Uterus (tissue), 4 donors: ENCODE measurements around the gene FOXE3. TPM values are rescaled to one million over a fixed set of nuclear protein-coding genes. Genes with fewer than 3 reads are reported as not detected.

Experiments used
- DNase-seq, 2 donors: peaks; one replicate each; pipeline ENCODE4 v3.0.0-alpha.2; 2019 to 2020
- H3K27ac ChIP-seq, 2 donors: fragments of 200-600 bp; sonication (generic); 1 replicate in 1 of 2; 2 replicates in 1 of 2; pipeline ENCODE4 v1.5.1; 2016 to 2018
- H3K27me3 ChIP-seq, 2 donors: fragments of 200-600 bp; sonication (generic); one replicate each; pipeline ENCODE4 v1.5.1; 2018 to 2019; ENCODE audit warnings: control low read depth in 1 of 2
- H3K36me3 ChIP-seq, 2 donors: fragments of 200-600 bp; sonication (generic); one replicate each; pipeline ENCODE4 v1.5.1; 2019; ENCODE audit warnings: control low read depth in 1 of 2
- H3K4me1 ChIP-seq, 2 donors: fragments of 200-600 bp; sonication (generic); one replicate each; pipeline ENCODE4 v1.5.1; 2018 to 2019; ENCODE audit warnings: control low read depth in 1 of 2
- H3K4me3 ChIP-seq, 2 donors: fragments of 200-600 bp; sonication (generic); 1 replicate in 1 of 2; 2 replicates in 1 of 2; pipeline ENCODE4 v1.5.1; 2018 to 2019; ENCODE audit warnings: mild to moderate bottlenecking in 1 of 2
- H3K9me3 ChIP-seq, 2 donors: fragments of 200-600 bp; sonication (generic); one replicate each; pipeline ENCODE4 v1.5.1; 2019; ENCODE audit warnings: control low read depth in 1 of 2
- CTCF ChIP-seq, 4 experiments: fragments of 200-600 bp in 2 of 4; fragments of 450-650 bp in 2 of 4; sonication (generic) in 2 of 4; IDR thresholded peaks; one replicate each; pipeline ENCODE4 v1.5.1; 2016 to 2019; ENCODE audit warnings: antibody characterized with exemption in 4 of 4, mild to moderate bottlenecking in 2 of 4, moderate library complexity in 1 of 4
- POLR2A ChIP-seq, 2 donors: fragments of 450-650 bp; IDR thresholded peaks; one replicate each; pipeline ENCODE4 v1.6.1; 2016; ENCODE audit warnings: antibody characterized with exemption in 2 of 2, mild to moderate bottlenecking in 1 of 2, moderate library complexity in 1 of 2
- intact Hi-C: fragments of 100-400 bp; cut with DNase I; formaldehyde crosslinking; loops from one replicate; pipeline ENCODE4 v1.15.1; 2023; ENCODE audit warnings: low total_unique reads
- total RNA-seq, 4 donors: library from RNA; depleted of rRNA in 3 of 4; stranded (reverse); fragments of >200 nt in 3 of 4; gene quantifications; one replicate each; pipeline versions ENCODE4 v1.1.0 to v1.2.4, GENCODE V29; 2014 to 2023
- donor health status: DM: yes; HTN: yes; CAD: no.

The FOXE3 gene
- under 1 TPM in 1 of 4 donors, not detected in 3; 0.27 TPM for total RNA-seq

GRCh38 chr1:47415728-47416318 lies at the start of gene FOXE3:
TSS of gene FOXE3 (plus strand) at chr1:47416285. CDS start at chr1:47416316, 31 bp downstream.
- H3K9me3 ChIP-seq, result no peaks in the 10 kb centered on the region
- H3K4me3 ChIP-seq, result no peak within 1 kb of the TSS
- H3K36me3 ChIP-seq, result no peaks in the 10 kb centered on the region
- H3K27me3 ChIP-seq, result peaks cover 0 to 15% of the 10 kb centered on the region in 2 donors
- H3K27ac ChIP-seq, result no peak within 1 kb of the TSS
- H3K4me1 ChIP-seq, result no peaks in the 10 kb centered on the region
- no peak for DNase-seq
- TF ChIP-seq POLR2A (IDR thresholded peaks at IDR 0.05) (no peak), CTCF (IDR thresholded peaks at IDR 0.05) (no peak)
- intact Hi-C loops, result no loop called here

GRCh38 chr1:47367651-47368050 lies 48.4 kb upstream of the FOXE3 start:
- Histone ChIP-seq H3K9me3 (no peaks in the 10 kb centered on the region), H3K27me3 (no peaks in the 10 kb centered on the region), H3K36me3 (no peaks in the 10 kb centered on the region), H3K4me3 (no peak overlapping the region), H3K4me1 (no peaks in the 10 kb centered on the region), H3K27ac (no peak overlapping the region)
- intact Hi-C loops, result no loop called here
- no peak for TF ChIP-seq POLR2A (IDR thresholded peaks at IDR 0.05)
- no peak for TF ChIP-seq CTCF (IDR thresholded peaks at IDR 0.05)
- no peak for DNase-seq

- Histone ChIP-seq H3K36me3 (no peaks in the 10 kb centered on the region), H3K4me3 (no peak overlapping the region), H3K9me3 (no peaks in the 10 kb centered on the region), H3K27me3 (no peaks in the 10 kb centered on the region), H3K27ac (no peak overlapping the region), H3K4me1 (no peaks in the 10 kb centered on the region)
- no peak for DNase-seq
- no peak for TF ChIP-seq POLR2A (IDR thresholded peaks at IDR 0.05)
- no peak for TF ChIP-seq CTCF (IDR thresholded peaks at IDR 0.05)
- intact Hi-C loops, result no loop called here
Observed at GRCh38 chr1:47371016-47371517, 45.0 kb upstream of the FOXE3 start.

- Histone ChIP-seq H3K27ac (no peak overlapping the region), H3K27me3 (no peaks in the 10 kb centered on the region), H3K9me3 (no peaks in the 10 kb centered on the region), H3K36me3 (no peaks in the 10 kb centered on the region), H3K4me1 (no peaks in the 10 kb centered on the region), H3K4me3 (no peak overlapping the region)
- intact Hi-C loops, result no loop called here
- DNase-seq, result no peak
- no peak for TF ChIP-seq POLR2A (IDR thresholded peaks at IDR 0.05)
- TF ChIP-seq CTCF (IDR thresholded peaks at IDR 0.05), result no peak
Observed at GRCh38 chr1:47374501-47374900, 41.6 kb upstream of the FOXE3 start.

- TF ChIP-seq CTCF (IDR thresholded peaks at IDR 0.05) (no peak), POLR2A (IDR thresholded peaks at IDR 0.05) (no peak)
- no peak overlapping the region for H3K4me3 ChIP-seq
- H3K9me3 ChIP-seq, result no peaks in the 10 kb centered on the region
- no peaks in the 10 kb centered on the region for H3K27me3 ChIP-seq
- no peak overlapping the region for H3K27ac ChIP-seq
- no peaks in the 10 kb centered on the region for H3K36me3 ChIP-seq
- intact Hi-C loops, result no loop called here
- no peaks in the 10 kb centered on the region for H3K4me1 ChIP-seq
- DNase-seq, result no peak
Observed at GRCh38 chr1:47378147-47378546, 37.9 kb upstream of the FOXE3 start.
